WTC11 (cell line): ENCODE data around the gene P2RY6. TPM values are rescaled to one million over a fixed set of nuclear protein-coding genes. Genes with fewer than 3 reads are reported as not detected.

Experiments used
- ATAC-seq: fragments of 200-7000 bp; cut with Tn5 transposase; 2 replicates; pipeline ENCODE4 v1.10.0; 2021; ENCODE audit warnings: mild to moderate bottlenecking, moderate library complexity
- CTCF ChIA-PET: fragments of 300-600 bp; sonication (Branson Sonifier 250); formaldehyde crosslinking; loops from one replicate; lab custom pipeline; 2021; ENCODE audit warnings: antibody characterized with exemption; lab: Charles Lee
- POLR2A ChIA-PET: fragments of 350-600 bp; sonication (Branson Sonifier 250); formaldehyde crosslinking; loops from one replicate; lab custom pipeline; 2021; ENCODE audit warnings: antibody characterized with exemption; lab: Charles Lee
- DNase-seq: peaks from one replicate; pipeline ENCODE4 v3.0.0; 2021; ENCODE audit warnings: low spot score
- H3K27ac Mint-ChIP-seq: 2 replicates; pipeline ENCODE4 v1.8.0; 2021; ENCODE audit warnings: mixed read lengths
- H3K27me3 Mint-ChIP-seq: 2 replicates; pipeline ENCODE4 v1.8.0; 2021; ENCODE audit warnings: low read depth, mild to moderate bottlenecking, moderate library complexity, mixed read lengths
- H3K36me3 Mint-ChIP-seq: 2 replicates; pipeline ENCODE4 v1.8.0; 2021; ENCODE audit warnings: mixed read lengths
- H3K4me1 Mint-ChIP-seq: 2 replicates; pipeline ENCODE4 v1.8.0; 2022; ENCODE audit warnings: mixed read lengths
- H3K4me3 Mint-ChIP-seq: 2 replicates; pipeline ENCODE4 v1.8.0; 2021; ENCODE audit warnings: mild to moderate bottlenecking, moderate library complexity, mixed read lengths
- H3K9me3 Mint-ChIP-seq: 2 replicates; pipeline ENCODE4 v1.8.0; 2021; ENCODE audit warnings: mixed read lengths
- AR ChIP-seq: fragments of 250-450 bp; sonication (Bioruptor Pico); IDR thresholded peaks from 2 replicates; pipeline ENCODE4 v1.9.0; 2021; ENCODE audit warnings: mild to moderate bottlenecking
- CREB1 ChIP-seq: sonication (generic); formaldehyde crosslinking; IDR thresholded peaks from 2 replicates; pipeline ENCODE4 v1.8.0; 2023; ENCODE audit warnings: mild to moderate bottlenecking, missing genetic modification reagents
- CREM ChIP-seq: sonication (generic); formaldehyde crosslinking; IDR thresholded peaks from 2 replicates; pipeline ENCODE4 v1.8.1; 2022; ENCODE audit warnings: mild to moderate bottlenecking, missing genetic modification reagents, moderate library complexity
- ERG ChIP-seq: fragments of 250-450 bp; sonication (Bioruptor Pico); IDR thresholded peaks from 2 replicates; pipeline ENCODE4 v1.8.0; 2021; ENCODE audit warnings: mild to moderate bottlenecking
- ESRRA ChIP-seq: sonication (generic); formaldehyde crosslinking; IDR thresholded peaks from 2 replicates; pipeline ENCODE4 v1.8.1; 2022; ENCODE audit warnings: mild to moderate bottlenecking, missing genetic modification reagents, borderline replicate concordance
- FOXP4 ChIP-seq: sonication (generic); formaldehyde crosslinking; IDR thresholded peaks from 2 replicates; pipeline ENCODE4 v1.8.0; 2022; ENCODE audit warnings: mild to moderate bottlenecking, missing genetic modification reagents
- GABPB1 ChIP-seq: sonication (generic); formaldehyde crosslinking; IDR thresholded peaks from 2 replicates; pipeline ENCODE4 v1.8.1; 2023; ENCODE audit warnings: mild to moderate bottlenecking, missing genetic modification reagents
- GTF2I ChIP-seq: fragments of 250-450 bp; sonication (Bioruptor Pico); conservative IDR thresholded peaks from 2 replicates; pipeline ENCODE4 v1.4.0; 2021; ENCODE audit warnings: mild to moderate bottlenecking
- IRF1 ChIP-seq: sonication (generic); formaldehyde crosslinking; IDR thresholded peaks from 2 replicates; pipeline ENCODE4 v1.8.0; 2023; ENCODE audit warnings: missing genetic modification reagents
- MYBL2 ChIP-seq: sonication (generic); formaldehyde crosslinking; IDR thresholded peaks from 2 replicates; pipeline ENCODE4 v1.8.1; 2023; ENCODE audit warnings: mild to moderate bottlenecking, moderate library complexity, missing genetic modification reagents
- NR3C1 ChIP-seq: sonication (generic); formaldehyde crosslinking; conservative IDR thresholded peaks from 2 replicates; pipeline ENCODE4 v1.8.1; 2023; ENCODE audit warnings: low read depth, mild to moderate bottlenecking, missing genetic modification reagents
- RELA ChIP-seq: sonication (generic); formaldehyde crosslinking; IDR thresholded peaks from 2 replicates; pipeline ENCODE4 v1.8.1; 2022; ENCODE audit warnings: missing genetic modification reagents, mild to moderate bottlenecking, borderline replicate concordance
- USF2 ChIP-seq: sonication (generic); formaldehyde crosslinking; IDR thresholded peaks from 2 replicates; pipeline ENCODE4 v1.8.1; 2023; ENCODE audit warnings: mild to moderate bottlenecking, missing genetic modification reagents, moderate library complexity
- ZNF396 ChIP-seq: fragments of 250-450 bp; sonication (Bioruptor Pico); IDR thresholded peaks from 2 replicates; pipeline ENCODE4 v1.8.0; 2021; ENCODE audit warnings: mild to moderate bottlenecking, moderate library complexity, borderline replicate concordance
- ZNF512 ChIP-seq: sonication (generic); formaldehyde crosslinking; IDR thresholded peaks from 2 replicates; pipeline ENCODE4 v1.8.1; 2022; ENCODE audit warnings: missing genetic modification reagents, borderline replicate concordance
- total RNA-seq: library from RNA; stranded (reverse); gene quantifications from 3 replicates; pipeline ENCODE4 v1.2.3, GENCODE V29; 2021

Gene P2RY6
- total RNA-seq, 1 experiment from 2014 or later, result not detected

GRCh38 chr11:73318501-73319011, 46.4 kb downstream of the P2RY6 start:
- Mint-ChIP-seq H3K4me1 (peaks cover 41% of the 10 kb centered on the region), H3K9me3 (no peaks in the 10 kb centered on the region), H3K4me3 (no peak overlapping the region), H3K27me3 (no peaks in the 10 kb centered on the region; the same call in 1 of the 2 replicates), H3K27ac (no peak overlapping the region), H3K36me3 (no peaks in the 10 kb centered on the region)
- no peak for DNase-seq
- TF ChIP-seq MYBL2 (no peak), GABPB1 (CRISPR knock-in tag) (no peak), CREM (CRISPR knock-in tag) (no peak), AR (CRISPR knock-in tag) (no peak), USF2 (CRISPR knock-in tag) (no peak), RELA (CRISPR knock-in tag) (no peak), ERG (CRISPR knock-in tag) (no peak), ESRRA (CRISPR knock-in tag) (no peak), GTF2I (CRISPR knock-in tag) (no peak), IRF1 (no peak), ZNF396 (CRISPR knock-in tag) (no peak), FOXP4 (CRISPR knock-in tag) (no peak), NR3C1 (no peak), CREB1 (CRISPR knock-in tag) (no peak), ZNF512 (CRISPR knock-in tag) (no peak)
- ATAC-seq, result no peak
- ChIA-PET CTCF (interaction anchor here (2.2 to 4.7 kb wide), 2 partner anchors 17 to 33 kb away, joined by 13 to 26 read pairs; no protein-coding TSS in a partner anchor), POLR2A (no interaction called here)
